H7 (cell line): Measurements from ENCODE around the gene EIF5B. TPM values are rescaled to one million over a fixed set of nuclear protein-coding genes. Genes with fewer than 3 reads are reported as not detected.
"Not testable (repeated sequence)": the region's sequence is repeated elsewhere in the genome, so short reads cannot be mapped to it uniquely, and the experiment has no call there.

ENCODE experiments used
- DNase-seq: peaks from one replicate; pipeline ENCODE4 v3.0.0; 2012
- H3K27me3 ChIP-seq: 2 replicates; pipeline ENCODE4 v1.6.0; 2011; ENCODE audit warnings: mild to moderate bottlenecking, low read length; ENCODE audit not compliant: control insufficient read depth, insufficient read depth
- H3K36me3 ChIP-seq: replicated peaks from 2 replicates; pipeline ENCODE4 v1.5.1; 2011; ENCODE audit warnings: low read length; ENCODE audit not compliant: control insufficient read depth, insufficient read depth
- H3K4me3 ChIP-seq: 2 replicates; pipeline ENCODE4 v1.5.1; 2011; ENCODE audit warnings: low read depth, mild to moderate bottlenecking, control low read depth, low read length, moderate library complexity; ENCODE audit not compliant: insufficient read depth
- total RNA-seq: library from RNA; depleted of rRNA; stranded (reverse); fragments of >200 nt; shearing (Covaris generic); gene quantifications from 2 replicates; pipeline ENCODE4 v1.2.3, GENCODE V29; 2014

EIF5B gene
- total RNA-seq, 1 experiment from 2014 or later, result 10.2 TPM

- H3K27me3 ChIP-seq, result no peaks in the 10 kb centered on the region
- DNase-seq, result no peak
- H3K36me3 ChIP-seq, result no peaks in the 10 kb centered on the region
- no peak overlapping the region for H3K4me3 ChIP-seq
Measured at GRCh38 chr2:99348173-99348572, 11.0 kb downstream of the EIF5B start.

GRCh38 chr2:99350194-99350593 lies 13.0 kb downstream of the EIF5B start:
- Histone ChIP-seq H3K36me3 (no peaks in the 10 kb centered on the region), H3K4me3 (no peak overlapping the region), H3K27me3 (no peaks in the 10 kb centered on the region)
- DNase-seq, result no peak

- no peak for DNase-seq
- Histone ChIP-seq H3K27me3 (no peaks in the 10 kb centered on the region), H3K4me3 (no peak overlapping the region), H3K36me3 (no peaks in the 10 kb centered on the region)
Measured at GRCh38 chr2:99354070-99354469, 16.9 kb downstream of the EIF5B start.

GRCh38 chr2:99354825-99355224 lies 17.6 kb downstream of the EIF5B start:
- DNase-seq, H3K27me3 ChIP-seq, H3K36me3 ChIP-seq, H3K4me3 ChIP-seq: not testable (repeated sequence)

GRCh38 chr2:99356853-99357252 lies 19.7 kb downstream of the EIF5B start:
- Histone ChIP-seq H3K4me3 (no peak overlapping the region), H3K36me3 (peaks cover 2% of the 10 kb centered on the region), H3K27me3 (no peaks in the 10 kb centered on the region)
- no peak for DNase-seq

- H3K36me3 ChIP-seq, result peaks cover 24% of the 10 kb centered on the region
- H3K27me3 ChIP-seq, result no peaks in the 10 kb centered on the region
- DNase-seq, result no peak
- H3K4me3 ChIP-seq, result no peak overlapping the region
Measured at GRCh38 chr2:99365661-99366060, 28.5 kb downstream of the EIF5B start.

- not testable (repeated sequence) for H3K4me3 ChIP-seq, DNase-seq, H3K27me3 ChIP-seq
- peaks cover 23% of the 10 kb centered on the region for H3K36me3 ChIP-seq
Measured at GRCh38 chr2:99368854-99369253, 31.7 kb downstream of the EIF5B start.

GRCh38 chr2:99373144-99373543 lies 36.0 kb downstream of the EIF5B start:
- Histone ChIP-seq H3K27me3 (no peaks in the 10 kb centered on the region), H3K4me3 (no peak overlapping the region), H3K36me3 (peaks cover 7% of the 10 kb centered on the region)
- DNase-seq, result no peak

GRCh38 chr2:99374747-99375146 lies 37.6 kb downstream of the EIF5B start:
- Histone ChIP-seq H3K27me3 (no peaks in the 10 kb centered on the region), H3K36me3 (peaks cover 4% of the 10 kb centered on the region), H3K4me3 (no peak overlapping the region)
- DNase-seq, result no peak

- no peak for DNase-seq
- Histone ChIP-seq H3K27me3 (no peaks in the 10 kb centered on the region), H3K4me3 (no peak overlapping the region), H3K36me3 (peaks cover 4% of the 10 kb centered on the region)
Measured at GRCh38 chr2:99376254-99376864, 39.2 kb downstream of the EIF5B start.

- Histone ChIP-seq H3K4me3 (no peak overlapping the region), H3K36me3 (peaks cover 6% of the 10 kb centered on the region), H3K27me3 (no peaks in the 10 kb centered on the region)
- DNase-seq, result no peak
Measured at GRCh38 chr2:99377879-99378278, 40.7 kb downstream of the EIF5B start.

GRCh38 chr2:99380376-99381010 lies 43.3 kb downstream of the EIF5B start:
- DNase-seq, result no peak
- H3K4me3 ChIP-seq, result no peak overlapping the region
- no peaks in the 10 kb centered on the region for H3K27me3 ChIP-seq
- H3K36me3 ChIP-seq, result peaks cover 7% of the 10 kb centered on the region

- Histone ChIP-seq H3K4me3 (no peak overlapping the region), H3K27me3 (no peaks in the 10 kb centered on the region), H3K36me3 (peaks cover 6% of the 10 kb centered on the region)
- DNase-seq, result no peak
Measured at GRCh38 chr2:99382143-99382542, 45.0 kb downstream of the EIF5B start.

- no peak overlapping the region for H3K4me3 ChIP-seq
- peaks cover 9% of the 10 kb centered on the region for H3K36me3 ChIP-seq
- no peaks in the 10 kb centered on the region for H3K27me3 ChIP-seq
- no peak for DNase-seq
Measured at GRCh38 chr2:99386011-99386410, 48.8 kb downstream of the EIF5B start.

- no peak for DNase-seq
- H3K4me3 ChIP-seq, result no peak overlapping the region
- no peaks in the 10 kb centered on the region for H3K27me3 ChIP-seq
- peaks cover 8% of the 10 kb centered on the region for H3K36me3 ChIP-seq
Measured at GRCh38 chr2:99388892-99389291, 51.7 kb downstream of the EIF5B start.
